Gastrocnemius medialis (tissue), 4 donors: ENCODE results near the gene ZNF35.

Source experiments
- CTCF ChIP-seq, 5 experiments: fragments of 450-650 bp in 3 of 5; fragments of 200-600 bp in 2 of 5; sonication (generic) in 2 of 5; IDR thresholded peaks in 4 of 5; conservative IDR thresholded peaks in 1 of 5; 1 replicate in 4 of 5; 2 replicates in 1 of 5; pipeline ENCODE4 v1.5.1; 2016 to 2019; ENCODE audit warnings: antibody characterized with exemption in 5 of 5, mild to moderate bottlenecking in 3 of 5, moderate library complexity in 3 of 5
- POLR2A ChIP-seq, 2 donors: fragments of 450-650 bp; IDR thresholded peaks; one replicate each; pipeline ENCODE4 v1.6.1; 2017; ENCODE audit warnings: antibody characterized with exemption in 2 of 2, mild to moderate bottlenecking in 2 of 2, moderate library complexity in 2 of 2

DNA sequence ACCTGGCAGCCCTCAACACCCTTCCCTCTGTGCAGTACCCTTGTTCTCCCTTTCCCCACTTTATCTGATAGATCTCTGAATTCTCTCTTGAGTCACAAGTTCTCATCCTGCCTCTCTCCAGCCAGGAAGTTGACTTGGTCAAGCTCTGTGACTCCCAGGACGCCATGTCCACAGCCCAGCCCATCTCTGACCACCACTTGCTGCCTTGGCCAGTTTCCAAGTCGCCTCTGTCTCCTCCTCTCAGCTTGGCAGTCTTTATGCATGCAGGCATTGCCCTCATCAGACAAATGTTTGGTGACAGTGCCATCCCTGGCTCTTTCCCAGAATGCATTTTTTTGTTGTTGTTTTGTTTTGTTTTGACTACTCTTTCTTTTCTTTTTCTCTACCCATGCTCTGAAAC is 25.7 kb downstream of the ZNF35 start:
- TF ChIP-seq CTCF (IDR thresholded peaks at IDR 0.05 in 4 of 5, conservative IDR thresholded peaks at IDR 0.05 in 1 of 5) (no peak), POLR2A (IDR thresholded peaks at IDR 0.05) (no peak)
